HG03520 (cell line): ENCODE measurements around the gene SCN3B.

Source experiments
- ATAC-seq: cut with Tn5 transposase; IDR thresholded peaks from one replicate; pipeline ENCODE4 v1.9.1; 2021; ENCODE audit warnings: mild to moderate bottlenecking, moderate library complexity; ENCODE audit not compliant: unreplicated experiment

Gene SCN3B

GRCh38 chr11:123601743-123602142, 52.7 kb downstream of the SCN3B start:
- no peak for ATAC-seq

- no peak for ATAC-seq
Measured at GRCh38 chr11:123601136-123601535, 53.3 kb downstream of the SCN3B start.

- ATAC-seq: no peak
Measured at GRCh38 chr11:123597859-123598258, 56.6 kb downstream of the SCN3B start.

GRCh38 chr11:123594921-123595320, 59.5 kb downstream of the SCN3B start:
- ATAC-seq: no peak

- ATAC-seq: no peak
Measured at GRCh38 chr11:123594188-123594901, 60.1 kb downstream of the SCN3B start.

- no peak for ATAC-seq
Measured at GRCh38 chr11:123593570-123593969, 60.9 kb downstream of the SCN3B start.

- no peak for ATAC-seq
Measured at GRCh38 chr11:123590296-123590912, 64.0 kb downstream of the SCN3B start.

GRCh38 chr11:123588864-123589262, 65.6 kb downstream of the SCN3B start:
- ATAC-seq: no peak

GRCh38 chr11:123588117-123588863, 66.1 kb downstream of the SCN3B start:
- ATAC-seq: no peak

GRCh38 chr11:123587559-123587958, 66.9 kb downstream of the SCN3B start:
- no peak for ATAC-seq

- ATAC-seq: no peak
Measured at GRCh38 chr11:123587044-123587443, 67.4 kb downstream of the SCN3B start.

- ATAC-seq: no peak
Measured at GRCh38 chr11:123586568-123586967, 67.9 kb downstream of the SCN3B start.

GRCh38 chr11:123585706-123586105, 68.7 kb downstream of the SCN3B start:
- no peak for ATAC-seq

GRCh38 chr11:123585206-123585605, 69.2 kb downstream of the SCN3B start:
- no peak for ATAC-seq

GRCh38 chr11:123584737-123585136, 69.7 kb downstream of the SCN3B start:
- ATAC-seq: no peak

- ATAC-seq: no peak
Measured at GRCh38 chr11:123584186-123584585, 70.2 kb downstream of the SCN3B start.

GRCh38 chr11:123582992-123583504, 71.4 kb downstream of the SCN3B start:
- ATAC-seq: no peak

GRCh38 chr11:123581651-123582399, 72.6 kb downstream of the SCN3B start:
- no peak for ATAC-seq

- ATAC-seq: peak; percentile 78
Measured at GRCh38 chr11:123580557-123581275, 73.7 kb downstream of the SCN3B start.

GRCh38 chr11:123580137-123580536, 74.3 kb downstream of the SCN3B start:
- ATAC-seq: peak; percentile 5
